CD4-positive, CD25-positive, alpha-beta regulatory T cell (primary cell): Measurements from ENCODE around the gene TBL3. TPM values are rescaled to one million over a fixed set of nuclear protein-coding genes. Genes with fewer than 3 reads are reported as not detected.

Experiments
- ATAC-seq, 2 donors: fragments of 150-1000 bp; cut with Tn5 transposase; one replicate each; pipeline ENCODE4 v1.10.0; 2021; ENCODE audit warnings: low read depth in 2 of 2, moderate number of reproducible peaks in 2 of 2, moderate library complexity in 1 of 2
- DNase-seq, 3 donors: peaks; one replicate each; pipeline versions ENCODE4 v3.0.0 to v3.0.0-alpha.2; 2012 to 2022; ENCODE audit warnings: mixed read lengths in 1 of 3
- H3K27ac ChIP-seq: one replicate; pipeline ENCODE4 v1.7.0; 2013; ENCODE audit warnings: mild to moderate bottlenecking, low read length; ENCODE audit not compliant: insufficient read depth, poor library complexity, severe bottlenecking
- H3K27me3 ChIP-seq: one replicate; pipeline ENCODE4 v1.7.0; 2013; ENCODE audit warnings: low read length; ENCODE audit not compliant: control insufficient read depth, insufficient read depth
- H3K36me3 ChIP-seq: one replicate; pipeline ENCODE4 v1.7.0; 2013; ENCODE audit warnings: mild to moderate bottlenecking, low read length, moderate library complexity; ENCODE audit not compliant: control insufficient read depth, insufficient read depth
- H3K4me1 ChIP-seq: 2 replicates; pipeline ENCODE4 v1.7.0; 2013; ENCODE audit warnings: mild to moderate bottlenecking, low read length; ENCODE audit not compliant: insufficient read depth, control insufficient read depth, poor library complexity, severe bottlenecking
- H3K4me3 ChIP-seq: one replicate; pipeline ENCODE4 v1.7.0; 2013; ENCODE audit warnings: low read depth, mild to moderate bottlenecking, low read length, moderate library complexity
- H3K9me3 ChIP-seq, 2 experiments: 1 replicate in 1 of 2; 2 replicates in 1 of 2; pipeline ENCODE4 v1.7.0; 2013; ENCODE audit warnings: low read length in 2 of 2, mild to moderate bottlenecking in 1 of 2, moderate library complexity in 1 of 2; ENCODE audit not compliant: control insufficient read depth in 2 of 2
- H3K27ac Mint-ChIP-seq, 3 donors: one replicate each; pipeline ENCODE4 v1.8.0; 2020 to 2022; ENCODE audit warnings: mild to moderate bottlenecking in 3 of 3, mixed read lengths in 3 of 3, moderate library complexity in 2 of 3
- H3K27me3 Mint-ChIP-seq: one replicate; pipeline ENCODE4 v1.8.0; 2022; ENCODE audit warnings: mild to moderate bottlenecking, mixed read lengths
- H3K36me3 Mint-ChIP-seq: one replicate; pipeline ENCODE4 v1.8.0; 2020; ENCODE audit warnings: mixed read lengths
- H3K4me1 Mint-ChIP-seq, 4 donors: one replicate each; pipeline ENCODE4 v1.8.0; 2020 to 2022; ENCODE audit warnings: mixed read lengths in 4 of 4, mild to moderate bottlenecking in 1 of 4
- H3K4me3 Mint-ChIP-seq, 4 donors: one replicate each; pipeline ENCODE4 v1.8.0; 2020 to 2022; ENCODE audit warnings: mild to moderate bottlenecking in 4 of 4, mixed read lengths in 4 of 4, moderate library complexity in 3 of 4
- H3K9me3 Mint-ChIP-seq, 7 donors: one replicate each; pipeline ENCODE4 v1.8.0; 2020 to 2022; ENCODE audit warnings: mixed read lengths in 7 of 7, mild to moderate bottlenecking in 3 of 7, moderate library complexity in 2 of 7
- polyA plus RNA-seq, 4 donors: library from polyadenylated mRNA; unstranded; fragments of 300-500 nt; fragmentation: Illumina TruSeq; gene quantifications; one replicate each; pipeline ENCODE4 v1.2.3, GENCODE V29; 2021
- total RNA-seq: library from RNA; stranded (reverse); gene quantifications from one replicate; pipeline ENCODE4 v1.2.3, GENCODE V29; 2022

The TBL3 gene
- total and polyA plus RNA-seq, 5 donors from 2014 or later = 25.3 to 60.0 (median 52.0) TPM

DNA sequence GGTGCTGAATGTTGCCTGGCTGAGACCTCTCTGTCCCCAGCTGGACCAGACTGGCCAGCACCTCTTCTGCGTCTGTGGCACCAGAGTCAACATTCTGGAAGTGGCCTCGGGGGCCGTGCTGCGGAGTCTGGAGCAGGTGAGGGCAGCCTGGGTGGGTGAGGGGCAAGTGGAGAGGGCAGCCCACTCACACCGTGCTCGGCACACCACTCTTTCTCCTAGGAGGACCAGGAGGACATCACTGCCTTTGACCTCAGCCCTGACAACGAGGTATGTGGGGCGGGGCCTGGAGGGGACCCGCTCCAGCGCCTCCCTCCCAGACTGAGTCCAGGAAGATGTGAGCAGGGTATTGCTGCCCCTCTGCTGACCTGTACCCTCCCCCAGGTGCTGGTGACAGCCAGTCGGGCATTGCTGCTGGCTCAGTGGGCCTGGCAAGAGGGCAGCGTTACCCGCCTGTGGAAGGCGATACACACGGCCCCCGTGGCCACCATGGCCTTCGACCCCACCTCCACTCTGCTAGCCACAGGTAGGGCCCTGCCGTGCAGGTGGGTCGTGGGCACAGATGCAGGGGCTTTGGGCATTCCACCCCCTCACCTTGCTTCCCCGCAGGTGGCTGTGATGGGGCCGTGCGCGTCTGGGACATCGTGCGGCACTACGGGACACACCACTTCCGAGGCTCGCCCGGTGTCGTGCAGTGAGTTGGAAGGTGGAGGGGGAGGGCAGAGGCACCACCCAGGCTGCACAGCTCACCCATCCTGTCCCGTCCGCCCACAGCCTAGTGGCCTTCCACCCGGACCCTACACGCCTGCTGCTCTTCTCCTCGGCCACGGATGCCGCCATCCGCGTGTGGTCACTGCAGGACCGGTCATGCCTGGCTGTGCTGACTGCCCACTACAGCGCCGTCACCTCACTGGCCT lies 2.6 kb downstream of the TBL3 start:
- peaks cover 14% of the 10 kb centered on the region for H3K27me3 Mint-ChIP-seq
- no peak overlapping the region for H3K27ac Mint-ChIP-seq
- peaks cover 6% of the 10 kb centered on the region for H3K36me3 Mint-ChIP-seq
- H3K4me3 ChIP-seq = no peak overlapping the region
- peaks cover 6 to 31% (median 11%) of the 10 kb centered on the region in 4 donors for H3K4me1 Mint-ChIP-seq
- H3K36me3 ChIP-seq = peaks cover 33% of the 10 kb centered on the region
- no peaks in the 10 kb centered on the region for H3K9me3 ChIP-seq
- H3K4me3 Mint-ChIP-seq = peak overlapping the region in 2 of 4 donors; percentile 62 to 96
- peaks cover 24% of the 10 kb centered on the region for H3K4me1 ChIP-seq
- no peak for DNase-seq
- H3K27me3 ChIP-seq = no peaks in the 10 kb centered on the region
- H3K9me3 Mint-ChIP-seq = no peaks in the 10 kb centered on the region
- no peak for ATAC-seq
- no peak overlapping the region for H3K27ac ChIP-seq

DNA sequence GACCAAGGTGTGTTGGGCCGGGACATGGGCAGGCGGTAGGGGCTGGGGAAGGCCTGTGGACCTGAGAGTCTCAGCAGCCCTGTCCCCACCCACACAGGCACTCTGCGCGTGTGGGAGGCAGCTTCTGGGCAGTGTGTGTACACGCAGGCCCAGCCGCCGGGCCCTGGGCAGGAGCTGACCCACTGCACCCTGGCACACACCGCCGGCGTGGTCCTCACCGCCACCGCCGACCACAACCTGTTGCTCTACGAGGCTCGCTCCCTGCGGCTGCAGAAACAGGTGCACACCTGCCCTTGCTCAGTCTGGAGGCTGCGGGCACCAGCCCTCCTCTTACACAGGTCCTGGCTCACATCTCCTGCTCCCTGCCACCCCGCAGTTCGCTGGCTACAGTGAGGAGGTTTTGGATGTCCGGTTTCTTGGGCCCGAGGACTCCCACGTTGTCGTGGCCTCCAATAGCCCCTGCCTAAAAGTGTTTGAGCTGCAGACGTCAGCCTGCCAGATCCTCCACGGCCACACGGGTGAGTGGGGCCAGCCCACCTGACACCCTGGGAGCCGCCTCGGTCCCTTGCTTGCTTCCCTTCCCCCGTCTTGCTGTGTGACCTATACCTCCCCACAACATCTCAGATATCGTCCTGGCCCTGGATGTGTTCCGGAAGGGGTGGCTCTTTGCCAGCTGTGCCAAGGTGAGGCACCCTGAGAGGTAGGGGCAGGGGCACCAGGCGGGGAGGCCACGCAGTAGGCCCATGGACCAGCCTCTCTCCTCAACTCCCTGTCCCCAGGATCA lies 3.8 kb downstream of the TBL3 start:
- ATAC-seq (no peak), DNase-seq (no peak)
- H3K36me3 ChIP-seq = peaks cover 33% of the 10 kb centered on the region
- H3K4me3 Mint-ChIP-seq = peak overlapping the region in 2 of 4 donors; percentile 10 to 24
- peaks cover 6 to 27% (median 11%) of the 10 kb centered on the region in 4 donors for H3K4me1 Mint-ChIP-seq
- H3K36me3 Mint-ChIP-seq = peaks cover 6% of the 10 kb centered on the region
- H3K27ac Mint-ChIP-seq = no peak overlapping the region
- peaks cover 17% of the 10 kb centered on the region for H3K27me3 Mint-ChIP-seq
- H3K4me1 ChIP-seq = peaks cover 31% of the 10 kb centered on the region
- no peaks in the 10 kb centered on the region for H3K27me3 ChIP-seq
- H3K4me3 ChIP-seq = no peak overlapping the region
- no peak overlapping the region for H3K27ac ChIP-seq
- H3K9me3 ChIP-seq = no peaks in the 10 kb centered on the region
- H3K9me3 Mint-ChIP-seq = no peaks in the 10 kb centered on the region

DNA sequence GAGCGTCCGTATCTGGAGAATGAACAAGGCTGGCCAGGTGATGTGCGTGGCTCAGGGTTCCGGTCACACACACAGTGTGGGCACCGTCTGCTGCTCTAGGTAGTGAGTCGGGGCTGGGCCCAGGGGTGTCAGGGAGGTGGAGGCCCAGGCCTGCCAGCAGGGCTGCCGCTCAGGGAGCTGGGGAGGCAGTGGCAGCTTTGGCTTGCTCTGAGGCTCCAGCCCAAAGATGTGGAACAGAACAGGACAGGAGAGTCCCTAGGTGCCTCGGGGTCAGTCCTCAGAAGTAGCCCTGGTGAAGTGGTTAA lies 4.3 kb downstream of the TBL3 start:
- Histone ChIP-seq H3K36me3 (peaks cover 33% of the 10 kb centered on the region), H3K27ac (no peak overlapping the region), H3K9me3 (no peaks in the 10 kb centered on the region), H3K4me1 (peaks cover 25% of the 10 kb centered on the region), H3K27me3 (no peaks in the 10 kb centered on the region), H3K4me3 (no peak overlapping the region)
- Mint-ChIP-seq H3K27me3 (peaks cover 22% of the 10 kb centered on the region), H3K4me3 (no peak overlapping the region), H3K9me3 (no peaks in the 10 kb centered on the region), H3K36me3 (peaks cover 6% of the 10 kb centered on the region), H3K27ac (no peak overlapping the region), H3K4me1 (peaks cover 6 to 22% (median 8%) of the 10 kb centered on the region in 4 donors)
- ATAC-seq = no peak
- no peak for DNase-seq

DNA sequence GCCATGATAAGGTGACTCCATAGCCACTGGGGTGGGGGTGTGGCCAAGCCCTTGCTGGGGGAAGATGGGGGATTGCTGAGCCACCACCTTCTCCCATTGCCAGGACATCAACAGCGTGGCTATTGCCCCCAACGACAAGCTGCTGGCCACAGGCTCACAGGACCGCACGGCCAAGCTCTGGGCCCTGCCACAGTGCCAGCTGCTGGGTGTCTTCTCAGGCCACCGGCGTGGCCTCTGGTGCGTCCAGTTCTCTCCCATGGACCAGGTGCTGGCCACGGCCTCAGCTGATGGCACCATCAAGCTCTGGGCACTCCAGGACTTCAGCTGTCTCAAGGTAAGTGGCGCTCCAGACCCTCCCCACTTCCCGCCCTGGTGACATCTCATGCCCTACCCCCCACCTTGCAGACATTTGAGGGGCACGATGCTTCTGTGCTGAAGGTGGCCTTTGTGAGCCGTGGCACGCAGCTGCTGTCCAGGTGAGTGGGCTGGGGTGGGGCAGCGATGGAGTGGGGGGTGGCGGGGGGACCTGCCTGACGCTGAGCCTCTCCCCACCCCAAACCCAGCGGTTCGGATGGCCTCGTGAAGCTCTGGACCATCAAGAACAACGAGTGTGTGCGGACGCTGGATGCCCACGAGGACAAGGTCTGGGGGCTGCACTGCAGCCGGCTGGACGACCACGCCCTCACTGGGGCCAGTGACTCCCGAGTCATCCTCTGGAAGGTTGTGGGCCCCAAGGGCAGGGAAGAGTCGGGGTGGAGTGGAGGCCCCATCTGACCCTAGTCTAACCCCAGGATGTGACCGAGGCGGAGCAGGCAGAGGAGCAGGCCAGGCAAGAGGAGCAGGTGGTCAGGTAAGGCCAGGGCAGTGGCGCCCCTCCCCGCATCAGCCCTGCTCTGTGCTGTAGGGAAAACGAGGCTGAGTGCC lies 5.4 kb downstream of the TBL3 start:
- H3K27me3 ChIP-seq = peaks cover 9% of the 10 kb centered on the region
- H3K4me3 ChIP-seq = no peak overlapping the region
- Mint-ChIP-seq H3K4me1 (peaks cover 0 to 15% (median 1%) of the 10 kb centered on the region in 4 donors), H3K27me3 (peaks cover 25% of the 10 kb centered on the region), H3K9me3 (no peaks in the 10 kb centered on the region), H3K4me3 (no peak overlapping the region), H3K27ac (no peak overlapping the region), H3K36me3 (peaks cover 6% of the 10 kb centered on the region)
- peaks cover 33% of the 10 kb centered on the region for H3K36me3 ChIP-seq
- H3K27ac ChIP-seq = no peak overlapping the region
- ATAC-seq (no peak), DNase-seq (no peak)
- H3K9me3 ChIP-seq = no peaks in the 10 kb centered on the region
- H3K4me1 ChIP-seq = peaks cover 19% of the 10 kb centered on the region

DNA sequence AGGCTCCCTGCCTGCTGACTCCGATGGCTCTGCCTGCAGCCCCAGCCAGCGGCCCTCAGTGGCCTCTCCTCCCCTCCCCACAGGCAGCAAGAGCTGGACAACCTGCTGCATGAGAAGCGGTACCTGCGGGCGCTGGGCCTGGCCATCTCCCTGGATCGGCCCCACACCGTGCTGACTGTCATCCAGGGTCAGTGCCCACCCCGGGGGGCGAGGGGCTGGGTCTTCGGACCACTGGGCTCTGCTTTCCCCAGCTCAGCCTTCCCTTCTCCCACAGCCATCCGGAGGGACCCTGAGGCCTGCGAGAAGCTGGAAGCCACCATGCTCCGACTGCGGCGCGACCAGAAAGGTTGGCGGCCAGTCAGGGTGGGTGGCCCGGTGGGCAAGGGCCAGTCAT lies 6.0 kb downstream of the TBL3 start:
- Mint-ChIP-seq H3K9me3 (no peaks in the 10 kb centered on the region), H3K36me3 (peaks cover 6% of the 10 kb centered on the region), H3K4me3 (no peak overlapping the region), H3K27me3 (peaks cover 31% of the 10 kb centered on the region), H3K27ac (no peak overlapping the region), H3K4me1 (peaks cover 0 to 18% (median 3%) of the 10 kb centered on the region in 4 donors)
- peaks cover 11% of the 10 kb centered on the region for H3K27me3 ChIP-seq
- peaks cover 33% of the 10 kb centered on the region for H3K36me3 ChIP-seq
- ATAC-seq = no peak
- no peak for DNase-seq
- no peak overlapping the region for H3K27ac ChIP-seq
- peaks cover 13% of the 10 kb centered on the region for H3K4me1 ChIP-seq
- H3K4me3 ChIP-seq = no peak overlapping the region
- H3K9me3 ChIP-seq = no peaks in the 10 kb centered on the region

DNA sequence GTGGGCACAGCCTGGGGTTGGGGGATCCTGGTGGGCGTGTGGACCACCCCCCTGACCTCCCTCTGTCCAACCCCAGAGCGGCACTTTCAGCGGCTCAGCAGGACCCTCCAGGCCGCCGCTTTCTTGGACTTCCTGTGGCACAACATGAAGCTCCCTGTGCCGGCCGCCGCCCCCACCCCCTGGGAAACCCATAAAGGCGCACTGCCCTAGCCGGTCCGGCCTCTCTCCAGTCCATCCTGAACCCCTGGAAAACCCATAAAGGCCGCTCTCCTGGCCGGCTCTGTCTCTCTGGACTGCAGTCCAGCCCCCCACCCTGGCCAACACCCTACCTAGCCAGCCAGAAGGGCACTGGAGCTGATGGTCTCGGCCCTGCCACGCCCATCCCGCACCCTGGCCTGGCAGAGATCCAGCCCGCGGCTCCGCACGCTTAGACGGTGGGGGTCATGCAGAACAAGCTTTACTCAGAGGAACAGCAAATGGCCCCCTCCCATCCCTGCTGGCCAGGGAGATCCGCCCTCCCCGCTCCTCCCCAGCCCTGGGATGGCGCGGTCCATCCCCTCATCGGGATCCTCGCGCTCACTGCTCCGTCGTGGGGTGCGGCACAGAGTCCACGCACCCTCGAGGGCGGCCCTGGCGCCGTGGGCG lies 6.7 kb downstream of the TBL3 start:
- no peaks in the 10 kb centered on the region for H3K9me3 ChIP-seq
- Mint-ChIP-seq H3K27me3 (peaks cover 28% of the 10 kb centered on the region), H3K36me3 (peaks cover 6% of the 10 kb centered on the region), H3K4me3 (no peak overlapping the region), H3K9me3 (no peaks in the 10 kb centered on the region), H3K4me1 (peaks cover 0 to 16% (median 4%) of the 10 kb centered on the region in 4 donors), H3K27ac (no peak overlapping the region)
- peaks cover 33% of the 10 kb centered on the region for H3K36me3 ChIP-seq
- no peak overlapping the region for H3K27ac ChIP-seq
- H3K27me3 ChIP-seq = peaks cover 11% of the 10 kb centered on the region
- no peak overlapping the region for H3K4me3 ChIP-seq
- H3K4me1 ChIP-seq = peaks cover 15% of the 10 kb centered on the region
- DNase-seq (no peak), ATAC-seq (no peak)
